HG03095 (cell line): ENCODE measurements around the gene CELF4.

ENCODE experiments used
- ATAC-seq: cut with Tn5 transposase; IDR thresholded peaks from one replicate; pipeline ENCODE4 v1.9.1; 2021; ENCODE audit warnings: moderate library complexity; ENCODE audit not compliant: unreplicated experiment

Gene CELF4

DNA sequence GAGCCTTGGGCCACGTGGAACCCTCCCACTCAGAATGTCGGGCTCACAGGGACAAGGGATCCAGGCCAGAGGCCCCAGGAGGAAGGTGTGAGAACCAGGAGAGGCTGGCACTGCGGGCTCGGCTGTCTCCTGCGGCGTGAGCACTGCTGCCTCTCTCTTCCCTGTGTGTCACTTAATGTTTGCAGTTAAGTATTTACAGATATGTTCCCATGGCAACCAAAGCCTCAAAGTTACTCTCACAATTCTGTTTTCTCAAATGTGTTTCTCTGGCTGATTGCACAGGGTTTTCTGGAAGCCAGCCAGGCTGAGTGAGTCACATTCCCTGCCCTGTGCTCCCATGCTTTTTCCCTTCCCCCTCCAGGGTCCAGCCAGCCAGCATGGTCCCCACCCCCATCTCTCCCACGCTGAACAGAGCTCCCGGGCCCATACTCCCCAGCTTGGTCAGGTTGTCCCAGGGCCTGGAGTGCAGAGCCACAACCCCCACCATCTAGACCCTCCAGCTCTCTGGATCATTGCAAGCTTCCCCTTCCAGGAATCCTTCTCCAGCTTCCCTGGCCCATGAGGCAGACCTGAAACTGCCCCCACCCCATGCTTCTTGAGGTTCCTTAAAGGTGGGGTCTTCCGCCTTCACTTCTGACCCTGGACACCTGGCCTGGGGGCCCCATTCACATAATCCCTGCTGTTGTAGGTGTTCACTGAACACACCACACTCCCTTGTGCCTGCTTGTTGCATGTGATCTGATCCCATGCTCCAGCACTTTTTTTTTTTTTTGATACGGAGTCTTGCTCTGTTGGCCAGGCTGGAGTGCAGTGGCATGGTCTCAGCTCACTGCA lies 265.9 kb downstream of the CELF4 start:
- no peak for ATAC-seq

DNA sequence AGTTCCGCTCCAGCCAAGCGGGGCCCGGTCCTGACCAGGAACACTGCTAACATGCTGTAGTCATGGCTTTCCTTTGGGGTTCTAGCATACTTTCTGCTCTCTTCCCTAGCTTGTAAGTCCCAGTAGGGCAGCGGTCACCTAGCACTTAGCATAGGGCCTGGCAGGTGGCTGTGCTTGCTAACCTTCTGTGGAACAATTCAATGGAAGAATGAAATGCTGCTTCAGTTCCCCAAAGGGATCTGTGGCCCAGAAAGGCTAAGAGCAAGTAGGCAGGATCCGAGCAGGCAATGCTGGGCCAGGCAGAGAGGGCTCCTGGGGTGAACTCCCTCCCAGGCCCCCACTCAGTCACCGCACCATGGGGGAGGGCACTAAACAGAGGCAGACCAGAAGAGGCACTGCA lies 266.8 kb downstream of the CELF4 start:
- no peak for ATAC-seq

DNA sequence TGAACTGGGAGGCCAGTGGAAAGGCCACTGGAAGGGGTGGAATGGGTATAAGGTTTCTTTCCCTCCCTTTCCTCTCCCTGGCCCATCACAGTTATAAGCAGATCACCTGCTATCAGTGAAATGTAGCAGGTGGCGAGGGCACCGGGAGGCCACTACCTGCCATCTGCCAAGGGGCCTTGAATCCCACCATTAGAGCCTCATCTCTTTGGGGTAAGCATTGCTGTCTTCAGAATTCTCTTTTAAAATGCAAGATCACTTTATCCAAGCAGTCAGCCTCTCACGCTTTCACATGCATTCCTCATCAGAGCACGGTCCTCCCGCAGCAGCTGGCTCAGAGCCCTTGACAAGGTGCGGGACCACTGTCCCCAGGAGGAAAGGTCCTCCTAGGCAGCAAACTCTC lies 268.5 kb downstream of the CELF4 start:
- ATAC-seq, result no peak

DNA sequence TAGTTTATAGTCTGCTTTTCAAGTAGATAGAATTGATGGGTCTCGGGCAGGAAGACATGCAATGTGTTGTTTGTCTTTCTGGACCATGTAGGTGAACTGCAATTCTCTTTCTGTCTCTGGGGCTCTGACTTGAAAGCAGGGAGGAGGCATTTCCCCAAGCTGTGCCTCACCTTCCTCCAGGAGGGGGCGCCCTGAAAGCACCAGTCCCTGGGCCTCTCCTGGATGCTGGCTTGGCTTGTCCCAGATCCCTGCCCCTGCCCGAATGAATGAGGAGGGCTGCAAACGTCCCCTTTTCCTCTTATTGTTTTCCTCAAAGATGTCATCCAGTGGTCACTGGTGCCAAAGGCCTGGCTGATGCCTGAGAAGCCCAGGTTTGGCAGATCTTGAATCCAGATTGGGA lies 270.6 kb downstream of the CELF4 start:
- ATAC-seq, result no peak

DNA sequence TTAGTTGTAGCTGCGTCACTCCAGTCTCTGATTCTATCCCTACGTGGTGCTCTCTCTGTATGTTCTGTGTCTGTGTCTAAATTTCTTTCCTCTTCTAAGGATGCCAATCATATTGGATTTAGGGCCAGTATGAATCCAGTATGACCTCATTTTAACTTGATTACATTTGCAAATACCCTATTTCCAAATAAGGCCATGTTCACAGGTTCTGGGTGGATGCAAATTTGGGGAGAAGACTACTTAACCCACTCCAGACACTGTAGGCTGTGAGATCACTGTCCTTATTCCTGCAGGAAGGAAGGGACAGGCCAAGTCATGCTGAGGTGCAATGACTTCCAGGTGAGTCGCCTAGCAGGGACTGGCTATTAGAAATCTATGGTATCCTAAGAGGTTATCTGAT lies 272.2 kb downstream of the CELF4 start:
- ATAC-seq, result no peak

DNA sequence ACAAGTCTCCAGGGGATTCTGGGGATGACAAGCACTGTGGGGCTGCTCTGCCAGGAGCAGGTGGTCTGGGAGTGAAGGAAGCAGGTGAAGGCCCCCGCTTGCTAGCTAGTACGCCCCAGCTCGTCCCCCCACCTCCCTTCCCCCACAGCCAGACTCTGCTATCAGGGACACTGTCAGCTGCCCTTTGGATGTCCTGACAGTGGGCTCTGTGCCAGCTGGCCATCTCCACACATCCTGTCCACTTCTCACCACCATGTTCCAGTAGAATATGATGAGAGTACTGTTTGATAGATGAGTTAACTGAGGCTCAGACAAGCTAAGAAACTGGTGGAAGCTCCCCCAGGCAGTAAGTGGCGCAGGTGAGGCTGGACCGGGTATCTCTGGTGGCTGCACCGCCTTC lies 276.2 kb downstream of the CELF4 start:
- no peak for ATAC-seq

DNA sequence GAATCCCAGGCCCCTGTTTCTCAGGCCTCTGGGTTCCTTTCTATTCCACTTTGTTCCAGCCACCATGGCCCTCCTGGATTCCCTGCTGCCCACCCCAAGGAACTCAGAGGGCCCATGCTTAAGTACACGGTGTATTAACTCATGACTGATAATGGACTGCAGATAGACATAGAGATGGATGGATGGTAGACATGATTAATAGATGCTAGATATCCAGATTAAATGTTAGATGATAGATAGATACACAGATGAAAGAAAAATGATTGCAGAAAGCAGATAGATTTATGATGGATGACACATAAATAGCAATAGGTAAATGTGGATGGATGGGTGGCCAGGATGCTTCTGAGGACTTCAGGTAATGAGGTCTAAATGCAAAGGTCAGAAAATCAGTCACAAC lies 278.0 kb downstream of the CELF4 start:
- no peak for ATAC-seq

DNA sequence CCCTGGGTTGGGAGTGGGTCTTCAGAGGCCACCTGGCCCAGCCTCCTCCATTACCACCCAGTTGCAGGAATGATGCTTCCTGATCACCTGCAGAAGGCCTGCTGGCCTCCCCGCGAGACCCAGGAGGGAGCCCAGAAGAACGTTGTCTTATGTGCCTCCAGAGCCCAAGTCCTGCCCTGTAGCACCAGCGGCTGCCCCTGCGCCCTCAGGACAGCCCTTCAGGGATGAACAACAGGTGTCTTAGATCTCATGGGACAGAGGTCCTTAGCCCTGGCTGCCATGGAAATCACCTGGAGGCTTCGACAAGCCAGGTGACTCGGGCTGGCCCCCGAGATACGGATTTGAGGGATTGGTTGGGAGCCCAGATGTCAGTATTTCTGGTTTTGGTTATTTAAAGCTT lies 278.8 kb downstream of the CELF4 start:
- no peak for ATAC-seq

DNA sequence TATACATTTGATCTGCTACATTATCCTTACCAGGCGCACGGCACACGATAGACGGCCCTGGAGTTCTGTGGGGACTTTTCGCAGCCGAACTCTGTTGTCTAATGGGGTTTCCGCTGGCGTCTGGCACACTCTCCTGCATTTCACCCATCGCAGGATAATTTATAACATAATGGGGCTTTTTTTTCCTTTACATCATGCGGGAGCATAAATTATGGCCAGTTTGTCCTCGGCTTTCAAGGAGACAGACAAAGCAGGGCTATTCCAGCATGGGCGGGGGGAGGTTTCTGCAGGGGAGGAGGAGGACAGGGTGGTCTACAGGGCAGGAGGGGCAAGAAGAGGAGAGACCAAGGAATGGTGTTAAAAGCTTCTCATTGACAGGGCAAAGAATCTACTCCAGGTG lies 279.8 kb downstream of the CELF4 start:
- ATAC-seq, result no peak

DNA sequence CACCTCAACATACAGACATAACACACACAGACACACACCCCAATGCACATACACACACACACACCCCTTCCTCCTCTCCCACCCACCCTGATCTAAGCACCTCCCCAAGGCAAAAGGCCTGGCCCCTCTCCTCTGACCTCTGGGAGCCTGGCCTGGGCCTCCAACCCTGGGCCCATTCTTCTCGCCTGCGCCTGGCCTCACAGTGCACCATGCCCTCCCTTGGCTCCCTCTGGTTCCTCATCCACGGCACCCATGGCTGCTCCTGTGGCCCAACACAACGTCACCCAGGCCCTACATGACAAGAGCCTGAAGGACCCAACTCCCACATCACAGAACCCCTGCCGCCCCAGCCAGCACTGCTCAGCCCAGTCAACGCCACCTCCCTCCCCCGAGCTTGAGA lies 281.3 kb downstream of the CELF4 start:
- no peak for ATAC-seq

DNA sequence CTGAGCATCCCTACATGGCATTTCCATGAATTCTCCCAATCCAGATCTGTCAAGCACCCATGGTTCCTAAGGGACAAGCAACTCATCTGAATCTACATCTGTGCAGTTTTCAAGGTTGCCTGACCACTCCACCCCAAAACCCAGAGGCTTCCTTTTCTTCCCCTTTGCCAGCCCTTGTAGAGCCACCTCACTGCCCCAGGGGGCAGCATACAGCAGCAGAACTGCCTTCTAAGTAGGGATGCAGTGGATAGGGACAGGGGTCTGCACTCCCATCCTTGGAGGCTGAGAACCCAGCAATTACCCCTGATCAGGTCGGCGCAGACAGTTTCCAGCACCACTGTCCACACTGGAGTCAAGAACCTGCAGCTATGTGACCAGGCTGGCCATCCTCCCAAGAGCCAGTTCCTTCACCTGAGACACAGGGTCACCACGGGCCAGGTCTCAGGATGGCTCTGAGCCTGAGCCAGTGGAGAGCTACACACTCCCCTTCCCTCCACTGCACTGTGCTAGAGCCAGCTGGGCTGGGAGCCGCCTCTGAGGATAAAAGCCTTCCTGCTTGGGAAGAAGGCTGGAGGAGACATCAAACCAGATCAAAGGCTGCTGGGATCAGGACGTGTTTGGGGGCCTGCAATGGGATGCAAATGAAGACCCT lies 283.1 kb downstream of the CELF4 start:
- ATAC-seq, result no peak

DNA sequence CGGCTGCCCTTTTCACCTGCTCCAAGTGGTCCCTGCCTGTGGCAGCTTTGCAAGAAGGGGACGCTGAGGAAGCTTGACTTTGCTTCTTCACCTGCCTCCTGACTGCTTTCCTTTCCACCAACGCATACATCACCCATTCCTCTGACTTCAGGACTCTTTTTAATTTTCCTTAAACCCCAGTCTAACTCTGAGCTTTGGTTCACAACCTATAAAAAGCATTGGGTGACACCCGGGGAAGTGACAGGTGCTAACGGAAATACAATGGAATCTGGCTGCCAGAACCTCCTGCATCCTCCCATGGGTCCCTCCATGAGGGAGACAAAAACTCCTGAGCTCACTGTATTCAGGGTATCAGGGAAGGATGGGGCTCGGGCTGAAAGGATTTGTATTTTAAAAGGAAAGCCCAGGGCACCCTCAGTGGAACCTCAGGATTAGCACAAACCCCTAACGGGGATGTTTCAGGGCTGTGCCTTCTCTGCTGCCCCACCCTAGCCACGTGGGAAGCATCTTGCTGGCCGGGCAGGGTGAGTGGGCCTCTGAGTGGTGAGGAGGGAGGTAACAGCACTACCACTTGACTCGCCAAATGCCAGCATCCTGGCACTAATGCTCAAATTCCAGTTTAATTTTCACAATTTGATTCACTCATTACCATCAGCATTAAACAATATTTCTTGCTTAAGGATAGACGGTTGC lies 284.8 kb downstream of the CELF4 start:
- no peak for ATAC-seq

DNA sequence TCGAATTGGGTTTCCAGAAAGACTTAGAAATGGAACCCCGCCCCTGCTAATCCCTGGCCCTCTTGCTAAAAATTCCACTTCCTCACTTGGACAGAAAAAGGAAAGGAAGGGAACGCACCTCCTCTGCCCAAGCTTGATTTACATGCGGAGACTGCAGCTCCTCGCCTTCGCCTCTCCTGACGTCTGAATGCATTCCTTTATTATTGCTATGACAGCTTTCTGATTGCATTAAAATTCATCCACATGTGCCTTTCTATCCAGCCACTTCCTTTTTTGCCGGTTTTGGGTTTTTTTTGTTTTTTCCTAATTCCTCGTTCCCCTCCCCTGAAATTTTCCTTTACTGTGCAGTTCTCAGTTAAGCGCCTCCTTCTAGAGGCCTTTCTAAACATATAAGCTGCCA lies 287.8 kb downstream of the CELF4 start:
- no peak for ATAC-seq

DNA sequence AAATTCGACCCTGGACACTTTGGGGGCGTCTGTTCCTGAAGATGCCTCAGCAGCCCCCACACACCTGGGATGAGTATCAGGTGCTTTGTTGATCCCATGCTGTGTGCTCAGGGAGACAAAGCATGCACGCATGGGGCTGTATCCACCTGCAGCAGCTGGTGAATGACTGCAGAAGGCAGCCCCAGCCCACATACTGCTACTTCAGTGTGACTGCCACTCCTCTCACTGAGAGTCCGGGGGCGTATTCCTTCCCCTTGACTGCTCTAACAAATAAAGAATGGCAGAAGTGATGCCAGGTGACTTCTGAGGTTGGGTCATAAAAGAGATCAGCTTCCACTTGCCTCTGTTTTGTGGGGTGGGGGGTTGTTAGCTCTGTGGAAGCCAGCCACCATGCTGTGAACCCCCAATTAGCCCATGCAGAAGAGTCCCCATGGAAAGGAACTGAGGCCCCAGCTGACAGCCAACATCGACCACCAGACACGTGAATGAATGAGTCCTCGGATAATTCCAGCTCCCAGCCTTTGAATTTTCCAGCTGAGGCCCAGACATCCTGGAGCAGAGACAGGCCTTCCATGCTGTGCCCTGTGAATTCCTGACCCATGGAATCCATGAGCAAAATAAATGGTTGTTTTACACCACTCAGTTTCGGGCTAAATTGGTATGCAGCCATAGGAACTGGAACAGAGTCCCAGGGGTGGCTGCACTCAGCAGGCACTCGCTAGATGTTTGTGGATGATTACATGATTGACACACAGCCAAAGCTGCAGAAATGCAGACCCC lies 289.3 kb downstream of the CELF4 start:
- ATAC-seq, result no peak

DNA sequence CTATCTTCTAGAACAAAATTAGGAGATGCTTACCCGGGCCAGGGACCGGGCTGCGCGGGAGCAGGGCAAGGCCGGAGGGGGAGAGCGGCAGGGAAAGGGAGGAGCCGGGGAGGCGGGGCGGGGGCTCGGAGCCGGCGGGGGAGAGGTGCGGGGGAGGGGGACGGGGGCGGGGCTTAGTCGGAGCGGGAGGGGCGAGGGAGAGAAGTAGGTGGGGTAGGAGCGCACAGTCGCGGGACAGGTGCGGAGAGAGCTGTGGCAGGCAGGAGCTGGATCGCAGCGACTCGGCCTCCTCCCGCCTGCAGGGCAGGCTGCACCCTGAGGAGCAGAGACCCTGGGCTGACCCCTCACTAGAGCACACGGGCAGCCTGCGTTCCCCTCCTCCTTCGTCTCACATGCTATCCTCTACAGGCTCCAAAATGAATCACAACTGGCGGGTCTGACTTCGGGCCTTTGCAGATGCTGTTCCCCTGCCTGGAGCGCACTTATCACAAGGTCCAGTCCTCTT lies 290.3 kb downstream of the CELF4 start:
- no peak for ATAC-seq

DNA sequence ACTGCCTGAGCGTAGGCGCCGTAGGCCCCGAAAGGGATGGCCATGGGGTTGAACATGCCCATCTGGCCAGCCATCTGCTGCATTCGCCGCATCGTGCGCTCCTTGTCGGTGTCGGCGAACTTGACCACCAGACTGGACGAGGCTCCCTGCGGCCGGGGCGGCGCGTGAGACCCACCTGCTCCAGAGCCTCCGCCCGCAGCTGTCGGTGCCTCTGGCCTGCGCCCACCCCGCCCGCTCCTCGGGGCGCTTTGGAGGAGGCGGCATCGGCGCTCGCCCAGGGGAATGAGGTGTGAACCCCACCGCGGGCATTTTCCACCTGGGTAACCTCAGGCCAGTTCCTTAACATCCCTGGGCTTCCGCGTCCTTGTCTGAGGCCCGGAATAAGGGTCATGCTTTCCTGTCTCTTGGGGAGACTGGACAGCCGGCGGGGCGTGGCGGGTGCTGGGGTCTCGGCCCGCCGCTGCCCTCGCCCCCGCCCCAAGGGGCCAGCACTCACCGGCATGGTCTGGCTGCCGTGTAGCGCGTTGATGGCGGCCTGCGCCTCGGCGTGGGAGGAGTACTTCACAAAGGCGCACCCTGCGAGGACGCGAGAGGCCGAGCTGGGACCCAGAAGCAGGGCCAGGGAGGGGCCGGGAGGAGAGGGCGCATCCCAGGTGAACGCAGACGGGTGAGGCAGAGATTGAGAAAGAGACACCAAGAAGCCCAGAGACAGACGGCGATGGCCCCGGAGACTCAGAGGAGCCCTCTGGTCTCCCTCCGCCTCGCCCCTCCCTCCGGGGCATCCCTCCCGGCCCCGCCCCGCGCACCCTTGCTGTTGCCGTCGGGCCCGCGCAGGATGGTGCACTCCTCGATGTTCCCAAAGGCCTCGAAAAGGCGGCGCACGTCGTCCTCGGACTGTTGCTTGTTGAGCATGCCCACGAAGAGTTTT lies 291.0 kb downstream of the CELF4 start:
- no peak for ATAC-seq

DNA sequence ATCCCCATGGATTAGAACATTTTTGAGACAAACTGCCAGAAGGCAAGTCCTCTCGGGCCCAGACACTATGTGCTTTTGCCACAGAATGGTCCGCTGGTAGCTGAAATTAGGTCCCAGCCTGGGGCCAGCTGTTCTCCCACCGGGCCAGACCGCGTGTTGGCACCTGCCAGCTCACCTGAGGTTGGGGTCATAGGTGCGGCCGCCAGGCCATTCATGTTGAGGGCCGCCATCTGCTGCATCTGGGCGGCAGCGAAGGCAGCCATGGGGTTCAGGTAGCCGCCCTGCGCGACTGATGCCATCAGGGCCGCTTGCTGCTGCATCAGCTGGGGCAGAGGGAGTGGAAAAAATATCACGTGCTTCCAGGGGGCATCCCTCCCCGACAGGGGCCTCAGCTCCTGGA lies 292.8 kb downstream of the CELF4 start:
- no peak for ATAC-seq

DNA sequence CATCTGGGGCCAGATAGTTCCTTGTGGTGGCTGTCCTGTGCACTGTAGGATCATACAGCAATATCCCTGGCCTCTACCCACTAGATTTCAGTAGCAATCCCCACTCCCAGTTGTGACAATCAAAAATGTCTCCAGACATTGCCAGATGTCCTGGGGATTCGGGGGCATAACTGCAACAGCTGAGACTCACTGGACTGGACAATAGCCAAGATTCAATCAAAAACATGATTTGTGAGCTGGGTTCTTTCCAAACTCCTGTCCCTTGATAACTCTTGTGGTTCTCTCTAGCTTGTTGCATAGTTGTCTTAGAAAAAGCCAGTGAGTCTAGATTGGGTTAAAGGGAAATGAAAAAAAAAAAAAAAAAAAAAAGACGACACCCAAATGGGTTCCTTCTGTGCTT lies 293.4 kb downstream of the CELF4 start:
- ATAC-seq, result no peak

DNA sequence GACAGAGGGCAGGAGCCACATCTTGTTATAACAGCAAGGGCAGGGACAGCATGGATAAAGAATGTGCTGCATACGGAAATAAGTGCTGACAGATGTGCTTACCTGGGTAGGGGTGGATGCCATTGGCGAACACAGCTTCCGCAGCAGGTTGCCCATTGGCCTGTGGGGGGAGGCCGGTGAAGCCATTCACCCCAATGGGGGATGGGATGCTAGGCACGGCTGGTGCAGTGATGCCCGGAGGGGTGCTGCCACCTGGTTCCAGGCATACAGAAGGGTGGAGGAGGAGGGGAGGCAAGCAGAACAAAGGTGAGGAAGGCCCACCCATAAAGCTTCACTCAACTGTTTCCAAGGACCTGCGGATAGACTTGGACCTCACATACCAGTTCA lies 294.9 kb downstream of the CELF4 start:
- no peak for ATAC-seq

DNA sequence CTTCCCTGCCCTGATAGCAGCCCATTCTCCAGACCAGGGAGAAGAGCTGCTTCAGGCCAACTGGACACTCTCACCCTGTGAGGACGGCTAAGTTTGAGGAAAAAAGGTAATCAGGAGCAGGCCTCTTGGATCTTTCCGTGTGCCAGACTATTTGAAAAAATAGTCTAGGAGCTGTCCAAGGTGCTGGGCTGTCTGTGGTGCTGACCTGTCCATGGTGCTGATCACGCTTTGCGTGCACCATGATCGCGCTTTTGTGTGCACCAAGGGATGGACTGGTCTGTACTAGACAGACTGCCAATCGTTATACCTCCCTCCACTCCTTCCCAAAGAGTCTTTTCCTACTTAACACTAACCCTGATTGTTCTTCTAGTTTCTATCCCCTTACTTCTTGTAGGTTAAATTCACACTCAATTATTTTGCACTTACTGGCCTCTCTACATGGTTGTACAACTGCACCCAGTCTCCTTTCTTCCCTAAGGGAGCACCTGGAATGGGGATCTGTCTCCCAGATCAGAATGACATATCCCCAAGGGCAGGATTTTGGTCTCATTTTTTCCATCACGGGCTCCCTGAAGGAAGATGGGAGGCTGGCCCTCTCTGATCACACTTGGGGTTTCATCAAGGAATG lies 295.4 kb downstream of the CELF4 start:
- no peak for ATAC-seq
